K562 (cell line): ENCODE data around the gene MAST4. TPM values are rescaled to one million over a fixed set of nuclear protein-coding genes. Genes with fewer than 3 reads are reported as not detected.

Source experiments
- ATAC-seq: fragments of 200-7000 bp; cut with Tn5 transposase; 3 replicates; pipeline ENCODE4 v1.9.1; 2020; ENCODE audit warnings: moderate library complexity
- BruUV-seq: library from RNA; stranded (reverse); fragments of 400-500 nt; replicated peaks from 2 replicates; lab custom pipeline; 2021; lab: Mats Ljungman, UMichigan
- CTCF ChIA-PET: fragments of 300-600 bp; formaldehyde crosslinking; extraction: SDS; loops from one replicate; lab custom pipeline; 2021; ENCODE audit warnings: low intra/inter-chr PET ratio; lab: Yijun Ruan, JAX
- POLR2A ChIA-PET: fragments of 300-600, 350-650 bp; sonication (Branson Sonifier 250); formaldehyde crosslinking; extraction: SDS; loops from one replicate; lab custom pipeline; 2021; ENCODE audit warnings: antibody characterized with exemption, inconsistent platforms; lab: Yijun Ruan, JAX
- DNase-seq, 4 experiments: peaks; one replicate each; pipeline versions ENCODE4 v3.0.0 to v3.0.0-alpha.2; 2011 to 2018; ENCODE audit warnings: low spot score in 3 of 4, mixed read lengths in 3 of 4; ENCODE audit errors: extremely low read depth in 1 of 4
- FAIRE-seq: peaks from 2 replicates; lab custom pipeline; 2011; peaks lifted over from hg19 to GRCh38; lab: Jason Lieb, UNC
- H2AFZ ChIP-seq: 2 replicates; pipeline ENCODE4 v1.6.0; 2011; ENCODE audit warnings: low read depth, low read length, control low read depth, inconsistent platforms
- H3K27ac ChIP-seq: fragments of 200-600 bp; 3 replicates; pipeline ENCODE4 v1.8.0; 2011; ENCODE audit warnings: low read depth, mild to moderate bottlenecking, control low read depth, inconsistent platforms, low read length, moderate library complexity, mixed read lengths; ENCODE audit errors: extremely low read depth
- H3K27me3 ChIP-seq, 2 experiments: fragments of 300-600 bp in 1 of 2; 2 replicates in 1 of 2; 3 replicates in 1 of 2; pipeline versions ENCODE4 v1.6.0 to v1.8.0; 2011; ENCODE audit warnings: inconsistent platforms in 2 of 2, low read length in 2 of 2, mild to moderate bottlenecking in 1 of 2, mixed read lengths in 1 of 2, moderate library complexity in 1 of 2; ENCODE audit not compliant: control insufficient read depth in 2 of 2, insufficient read depth in 2 of 2
- H3K36me3 ChIP-seq: fragments of 300-600 bp; 3 replicates; pipeline ENCODE4 v1.8.0; 2011; ENCODE audit warnings: mild to moderate bottlenecking, low read length, inconsistent platforms; ENCODE audit not compliant: control insufficient read depth, insufficient read depth
- H3K4me1 ChIP-seq, 2 experiments: fragments of 200-600 bp in 1 of 2; replicated peaks in 1 of 2; 2 replicates in 1 of 2; 3 replicates in 1 of 2; pipeline versions ENCODE4 v1.5.1 to v1.8.0; 2011; ENCODE audit warnings: inconsistent platforms in 2 of 2, low read length in 2 of 2, mild to moderate bottlenecking in 1 of 2, mixed read lengths in 1 of 2, moderate library complexity in 1 of 2; ENCODE audit not compliant: control insufficient read depth in 2 of 2, insufficient read depth in 2 of 2
- H3K4me2 ChIP-seq: 2 replicates; pipeline ENCODE4 v1.6.1; 2011; ENCODE audit warnings: low read length, control low read depth, inconsistent platforms, mixed read lengths; ENCODE audit not compliant: insufficient read depth
- H3K4me3 ChIP-seq: fragments of 200-600 bp; sonication (generic), shearing (Covaris generic); 2 replicates; pipeline ENCODE4 v1.5.1; 2016; ENCODE audit warnings: control low read depth, inconsistent platforms
- H3K79me2 ChIP-seq: fragments of 200-600 bp; 3 replicates; pipeline ENCODE4 v1.8.0; 2011; ENCODE audit warnings: low read length, inconsistent platforms; ENCODE audit not compliant: control insufficient read depth, insufficient read depth
- H3K9ac ChIP-seq, 2 experiments: 2 replicates each; pipeline versions ENCODE4 v1.6.0 to v1.6.1; 2011; ENCODE audit warnings: low read depth in 2 of 2, low read length in 2 of 2, control low read depth in 1 of 2, inconsistent platforms in 1 of 2, mild to moderate bottlenecking in 1 of 2, mixed read lengths in 1 of 2; ENCODE audit not compliant: insufficient read depth in 1 of 2
- H3K9me1 ChIP-seq: one replicate; pipeline ENCODE4 v1.6.0; 2011; ENCODE audit warnings: inconsistent platforms, mild to moderate bottlenecking, low read length, moderate library complexity; ENCODE audit not compliant: control insufficient read depth, insufficient read depth
- H3K9me3 ChIP-seq: replicated peaks from 2 replicates; pipeline ENCODE4 v1.5.1; 2011; ENCODE audit warnings: low read depth, low read length, inconsistent platforms; ENCODE audit not compliant: control insufficient read depth, insufficient read depth
- H4K20me1 ChIP-seq: replicated peaks from 2 replicates; pipeline ENCODE4 v1.6.1; 2011; ENCODE audit warnings: low read length, inconsistent platforms, mixed read lengths; ENCODE audit not compliant: control insufficient read depth, insufficient read depth
- CLOCK ChIP-seq: fragments of 250-450 bp; sonication (Bioruptor Pico); IDR thresholded peaks from 2 replicates; pipeline ENCODE4 v1.4.0; 2020; ENCODE audit warnings: mild to moderate bottlenecking, moderate library complexity, borderline replicate concordance
- FOXA1 ChIP-seq: fragments of 450-650 bp; IDR thresholded peaks from 2 replicates; pipeline ENCODE4 v1.6.1; 2016; ENCODE audit warnings: mild to moderate bottlenecking, borderline replicate concordance
- HMGN3 ChIP-seq: IDR thresholded peaks from 2 replicates; pipeline ENCODE4 v1.6.1; 2011; ENCODE audit warnings: borderline replicate concordance, low read depth, mild to moderate bottlenecking, mixed read lengths, low read length; ENCODE audit not compliant: insufficient read length; ENCODE audit errors: extremely low read depth
- MEIS2 ChIP-seq: fragments of 450-650 bp; IDR thresholded peaks from 2 replicates; pipeline ENCODE4 v1.6.1; 2014; ENCODE audit warnings: mild to moderate bottlenecking; ENCODE audit not compliant: partially characterized antibody
- MYBL2 ChIP-seq, 2 experiments: fragments of 450-650 bp in 1 of 2; sonication (generic) in 1 of 2; formaldehyde crosslinking in 1 of 2; IDR thresholded peaks; 2 replicates each; pipeline versions ENCODE4 v1.6.1 to v1.8.1; 2017 to 2022; ENCODE audit warnings: borderline replicate concordance in 1 of 2, inconsistent platforms in 1 of 2, low read depth in 1 of 2, mild to moderate bottlenecking in 1 of 2, missing genetic modification reagents in 1 of 2, moderate library complexity in 1 of 2
- UBTF ChIP-seq, 2 experiments: IDR thresholded peaks; 2 replicates each; pipeline ENCODE4 v1.6.1; 2012; ENCODE audit warnings: improper control_type of control experiment in 2 of 2, low read depth in 2 of 2, low read length in 2 of 2, borderline replicate concordance in 1 of 2
- ZNF239 ChIP-seq: fragments of 250-450 bp; sonication (Bioruptor Pico); IDR thresholded peaks from 2 replicates; pipeline ENCODE4 v1.4.0; 2020; ENCODE audit warnings: mild to moderate bottlenecking
- ZNF511 ChIP-seq: sonication (generic); formaldehyde crosslinking; IDR thresholded peaks from 2 replicates; pipeline ENCODE4 v1.8.0; 2022; ENCODE audit warnings: mild to moderate bottlenecking, missing genetic modification reagents
- ZSCAN29 ChIP-seq: fragments of 450-650 bp; IDR thresholded peaks from 2 replicates; pipeline ENCODE4 v1.6.1; 2017
- WGBS: fragments of 100-300 bp; shearing (Covaris generic); methylation state at CpG from one replicate; pipeline ENCODE4 v1.1.6; 2016; ENCODE audit warnings: low coverage, mixed read lengths; ENCODE audit not compliant: insufficient coverage; ENCODE audit errors: missing lambda C conversion rate; 5-methylcytosine and 5-hydroxymethylcytosine counted together
- in situ Hi-C: fragments of 300-500 bp; cut with MboI; formaldehyde crosslinking; loops from 4 replicates; pipeline ENCODE4 v1.15.0; 2018; ENCODE audit warnings: inconsistent platforms, mixed read lengths
- intact Hi-C: fragments of 100-400 bp; cut with micrococcal nuclease; formaldehyde crosslinking; loops from 2 replicates; pipeline ENCODE4 v1.14.2; 2022
- polyA plus RNA-seq, 8 experiments: library from polyadenylated mRNA; depleted of rRNA in 4 of 8; stranded (reverse) in 5 of 8; unstranded in 3 of 8; fragments of >200 nt; fragmentation: Nextera tagmentation in 2 of 8; fragmentation: Illumina TruSeq in 1 of 8; extraction: Ambion mirVana in 2 of 8; extraction: Trizol in 1 of 8; gene quantifications; 2 replicates each; pipeline versions ENCODE4 v1.2.1 to v1.2.3, GENCODE V29; 2011 to 2014; ENCODE audit warnings: inconsistent platforms in 1 of 8, missing spikeins in 1 of 8
- total RNA-seq, 7 experiments: library from RNA; depleted of rRNA in 6 of 7; stranded (reverse); fragments of >200 nt in 6 of 7; fragmentation: Illumina TruSeq in 2 of 7; extraction: Trizol in 2 of 7; gene quantifications; 2 replicates each; pipeline versions ENCODE4 v1.2.1 to v1.2.3, GENCODE V29; 2011 to 2021; ENCODE audit warnings: low replicate concordance in 1 of 7

MAST4 gene
- total and polyA plus RNA-seq, 9 of the 15 experiments (the other 6 are each of a cell fraction or from before 2014, with no cell fraction given): 0.88 to 10.1 (median 5.2) TPM

- POLR2A ChIA-PET: interaction anchor here (0.6 kb wide), 1 partner anchor 116 kb away, joined by 8 read pairs; no protein-coding TSS in a partner anchor
- no peaks in the 10 kb centered on the region for H3K79me2 ChIP-seq
- FAIRE-seq: no peak
- no peak for ATAC-seq
- H3K4me1 ChIP-seq: no peaks in the 10 kb centered on the region
- CTCF ChIA-PET: no interaction called here
- intact Hi-C loops (no loop called here), in situ Hi-C loops (no loop called here)
- no peak for TF ChIP-seq UBTF (IDR thresholded peaks at IDR 0.05; ENCODE audit: borderline replicate concordance in 1 of 2, low read depth in 2 of 2, low read length in 2 of 2)
- no peak for TF ChIP-seq HMGN3
- TF ChIP-seq ZNF239: no peak
- no peak for TF ChIP-seq MEIS2
- no peak for TF ChIP-seq MYBL2 (IDR thresholded peaks at IDR 0.05; ENCODE audit: low read depth)
- no peak for TF ChIP-seq MYBL2 (CRISPR knock-in tag; IDR thresholded peaks at IDR 0.05; ENCODE audit: borderline replicate concordance)
- no peak for TF ChIP-seq ZNF511
- no peak for TF ChIP-seq FOXA1
- no peak for TF ChIP-seq CLOCK (CRISPR knock-in tag)
- no peak for TF ChIP-seq ZSCAN29
- no peak overlapping the region for H3K27ac ChIP-seq
- WGBS: 7% methylated on average over 6 of the region's 6 CpGs
- no peak overlapping the region for H3K4me3 ChIP-seq
- no TSS peak for BruUV-seq
- no peaks in the 10 kb centered on the region for H3K9me1 ChIP-seq
- no peak overlapping the region for H3K4me2 ChIP-seq
- H3K27me3 ChIP-seq: peaks cover 6 to 21% of the 10 kb centered on the region in 2 experiments; a peak in 3 of 5 replicates
- no peaks in the 10 kb centered on the region for H3K36me3 ChIP-seq
- H4K20me1 ChIP-seq: no peaks in the 10 kb centered on the region; the same call in 1 of the 2 replicates
- no peak overlapping the region for H3K9ac ChIP-seq
- H3K9me3 ChIP-seq: no peaks in the 10 kb centered on the region
- no peak overlapping the region for H2AFZ ChIP-seq
- DNase-seq: no peak
Measured at GRCh38 chr5:67201897-67202549, 605.8 kb downstream of the MAST4 start.
